Neuronal stem cell (in vitro differentiated cells): Measurements from ENCODE around the gene GAGE10.

Experiments
- DNase-seq: peaks from one replicate; pipeline ENCODE4 v3.0.0-alpha.2; 2013; ENCODE audit warnings: low spot score
- H2AFZ ChIP-seq: one replicate; pipeline ENCODE4 v1.6.1; 2013; ENCODE audit warnings: mild to moderate bottlenecking, low read length, inconsistent platforms
- H2AK5ac ChIP-seq: 2 replicates; pipeline ENCODE4 v1.6.1; 2013; ENCODE audit warnings: low read depth, mild to moderate bottlenecking, inconsistent platforms, low read length, moderate library complexity, mixed read lengths
- H2BK120ac ChIP-seq: 2 replicates; pipeline ENCODE4 v1.6.1; 2013; ENCODE audit warnings: low read depth, mild to moderate bottlenecking, inconsistent platforms, low read length, moderate library complexity, mixed read lengths
- H2BK12ac ChIP-seq: one replicate; pipeline ENCODE4 v1.6.1; 2013; ENCODE audit warnings: low read length, inconsistent platforms
- H2BK15ac ChIP-seq: 2 replicates; pipeline ENCODE4 v1.6.1; 2013; ENCODE audit warnings: mild to moderate bottlenecking, low read length, inconsistent platforms, mixed read lengths
- H2BK5ac ChIP-seq: one replicate; pipeline ENCODE4 v1.6.1; 2013; ENCODE audit warnings: inconsistent platforms, mild to moderate bottlenecking, low read length, moderate library complexity
- H3K14ac ChIP-seq: one replicate; pipeline ENCODE4 v1.6.1; 2013; ENCODE audit warnings: low read length, inconsistent platforms
- H3K18ac ChIP-seq: 2 replicates; pipeline ENCODE4 v1.6.1; 2013; ENCODE audit warnings: low read length, inconsistent platforms
- H3K23ac ChIP-seq: 2 replicates; pipeline ENCODE4 v1.6.1; 2013; ENCODE audit warnings: low read depth, mild to moderate bottlenecking, mixed read lengths, low read length, inconsistent platforms; ENCODE audit not compliant: poor library complexity
- H3K27ac ChIP-seq: replicated peaks from 3 replicates; pipeline ENCODE4 v1.5.1; 2013; ENCODE audit warnings: low read length, inconsistent platforms
- H3K27me3 ChIP-seq, 3 experiments: 2 replicates each; pipeline ENCODE4 v1.6.1; 2013; ENCODE audit warnings: low read length in 3 of 3, mild to moderate bottlenecking in 2 of 3, inconsistent platforms in 1 of 3, low read depth in 1 of 3, mixed read lengths in 1 of 3, moderate library complexity in 1 of 3; ENCODE audit not compliant: control insufficient read depth in 3 of 3, insufficient read depth in 3 of 3
- H3K36me3 ChIP-seq, 2 donors: replicated peaks in 1 of 2; 2 replicates each; pipeline ENCODE4 v1.6.1; 2013; ENCODE audit warnings: low read length in 2 of 2; ENCODE audit not compliant: control insufficient read depth in 2 of 2, insufficient read depth in 2 of 2
- H3K4ac ChIP-seq: 2 replicates; pipeline ENCODE4 v1.6.1; 2013; ENCODE audit warnings: inconsistent platforms, mild to moderate bottlenecking, low read length, moderate library complexity
- H3K4me1 ChIP-seq, 2 donors: 1 replicate in 1 of 2; 2 replicates in 1 of 2; pipeline ENCODE4 v1.6.1; 2013; ENCODE audit warnings: low read length in 2 of 2, low read depth in 1 of 2; ENCODE audit not compliant: control insufficient read depth in 2 of 2, insufficient read depth in 1 of 2
- H3K4me2 ChIP-seq: one replicate; pipeline ENCODE4 v1.6.1; 2013; ENCODE audit warnings: mild to moderate bottlenecking, low read length, inconsistent platforms; ENCODE audit not compliant: insufficient read depth, poor library complexity, severe bottlenecking
- H3K4me3 ChIP-seq, 2 donors: 2 replicates each; pipeline ENCODE4 v1.5.1; 2013; ENCODE audit warnings: low read length in 2 of 2, mild to moderate bottlenecking in 2 of 2, inconsistent platforms in 1 of 2, moderate library complexity in 1 of 2
- H3K79me1 ChIP-seq: one replicate; pipeline ENCODE4 v1.6.1; 2013; ENCODE audit warnings: low read depth, mild to moderate bottlenecking, inconsistent platforms, low read length, moderate library complexity
- H3K9ac ChIP-seq: one replicate; pipeline ENCODE4 v1.6.1; 2013; ENCODE audit warnings: mild to moderate bottlenecking, low read depth, low read length, inconsistent platforms; ENCODE audit not compliant: poor library complexity
- H3K9me3 ChIP-seq, 2 donors: replicated peaks in 1 of 2; 2 replicates each; pipeline versions ENCODE3 to v1.6.1; 2013; ENCODE audit warnings: low read length in 2 of 2, mild to moderate bottlenecking in 2 of 2, inconsistent platforms in 1 of 2, low read depth in 1 of 2, mixed read lengths in 1 of 2, moderate library complexity in 1 of 2; ENCODE audit not compliant: control insufficient read depth in 2 of 2, insufficient read depth in 1 of 2
- H4K8ac ChIP-seq: one replicate; pipeline ENCODE4 v1.6.1; 2013; ENCODE audit warnings: low read depth, mild to moderate bottlenecking, inconsistent platforms, low read length, moderate library complexity
- H4K91ac ChIP-seq: one replicate; pipeline ENCODE4 v1.6.1; 2013; ENCODE audit warnings: low read length, low read depth, mild to moderate bottlenecking, inconsistent platforms; ENCODE audit not compliant: poor library complexity
- WGBS, 2 donors: extraction: QIAGEN DNeasy Blood & Tissue Kit; methylation state at CpG; one replicate each; pipeline ENCODE4 v1.1.7; 2013; ENCODE audit warnings: missing lambda C conversion rate in 2 of 2, mixed read lengths in 1 of 2; ENCODE audit not compliant: insufficient read length in 2 of 2, insufficient replicate concordance in 1 of 2; ENCODE audit errors: extremely low coverage in 2 of 2; 5-methylcytosine and 5-hydroxymethylcytosine counted together

Gene GAGE10

GRCh38 chrX:49272421-49272820, 31.0 kb upstream of the GAGE10 start:
- H2BK120ac ChIP-seq = no peak overlapping the region
- DNase-seq = no peak
- whole genome bisulfite sequencing, 2 donors = no CpG with 5 or more reads among the region's 6 CpGs
- H2BK5ac ChIP-seq = no peak overlapping the region
- H3K4me2 ChIP-seq = no peak overlapping the region
- H4K8ac ChIP-seq = no peak overlapping the region
- H4K91ac ChIP-seq = no peak overlapping the region
- H3K4me3 ChIP-seq = no peak overlapping the region
- no peaks in the 10 kb centered on the region for H3K27me3 ChIP-seq
- no peak overlapping the region for H3K18ac ChIP-seq
- H2BK12ac ChIP-seq = no peak overlapping the region
- no peak overlapping the region for H3K23ac ChIP-seq
- peaks cover 16% of the 10 kb centered on the region for H3K79me1 ChIP-seq
- peaks cover 0 to 10% of the 10 kb centered on the region in 2 donors for H3K4me1 ChIP-seq
- H3K9ac ChIP-seq = no peak overlapping the region
- H3K14ac ChIP-seq = no peak overlapping the region
- H3K4ac ChIP-seq = no peak overlapping the region
- H2AFZ ChIP-seq = no peak overlapping the region
- H3K27ac ChIP-seq = no peak overlapping the region
- peaks cover 7 to 19% of the 10 kb centered on the region in 2 donors for H3K36me3 ChIP-seq
- H2AK5ac ChIP-seq = no peak overlapping the region
- no peak overlapping the region for H2BK15ac ChIP-seq
- no peaks in the 10 kb centered on the region for H3K9me3 ChIP-seq

GRCh38 chrX:49273181-49273727, 30.2 kb upstream of the GAGE10 start:
- no peak overlapping the region for H4K8ac ChIP-seq
- H2BK120ac ChIP-seq = no peak overlapping the region
- no peak overlapping the region for H2BK5ac ChIP-seq
- H3K23ac ChIP-seq = no peak overlapping the region
- no CpG with 5 or more reads among the region's 8 CpGs for WGBS, 2 donors
- H2BK12ac ChIP-seq = no peak overlapping the region
- H3K14ac ChIP-seq = no peak overlapping the region
- peaks cover 0 to 9% of the 10 kb centered on the region in 2 donors for H3K4me1 ChIP-seq
- H3K4me2 ChIP-seq = no peak overlapping the region
- no peak overlapping the region for H3K27ac ChIP-seq
- no peak overlapping the region for H4K91ac ChIP-seq
- no peaks in the 10 kb centered on the region for H3K9me3 ChIP-seq
- H3K18ac ChIP-seq = no peak overlapping the region
- H2AK5ac ChIP-seq = no peak overlapping the region
- peaks cover 7 to 19% of the 10 kb centered on the region in 2 donors for H3K36me3 ChIP-seq
- H3K79me1 ChIP-seq = peaks cover 16% of the 10 kb centered on the region
- no peak overlapping the region for H3K4ac ChIP-seq
- no peak overlapping the region for H2BK15ac ChIP-seq
- DNase-seq = no peak
- no peak overlapping the region for H2AFZ ChIP-seq
- no peaks in the 10 kb centered on the region for H3K27me3 ChIP-seq
- no peak overlapping the region for H3K9ac ChIP-seq
- H3K4me3 ChIP-seq = no peak overlapping the region

- Histone ChIP-seq H3K27ac (no peak overlapping the region), H3K14ac (no peak overlapping the region), H3K9me3 (no peaks in the 10 kb centered on the region), H2BK15ac (no peak overlapping the region), H2BK5ac (no peak overlapping the region), H2BK120ac (no peak overlapping the region), H3K4me1 (peaks cover 0 to 6% of the 10 kb centered on the region in 2 donors), H2AK5ac (no peak overlapping the region), H3K4me3 (no peak overlapping the region), H3K4ac (no peak overlapping the region), H3K36me3 (peaks cover 7 to 13% of the 10 kb centered on the region in 2 donors), H2BK12ac (no peak overlapping the region), H3K18ac (no peak overlapping the region), H3K4me2 (no peak overlapping the region), H2AFZ (no peak overlapping the region), H3K27me3 (no peaks in the 10 kb centered on the region), H3K23ac (no peak overlapping the region), H3K79me1 (peaks cover 13% of the 10 kb centered on the region), H4K91ac (no peak overlapping the region), H3K9ac (no peak overlapping the region), H4K8ac (no peak overlapping the region)
- DNase-seq = no peak
- WGBS, 2 donors = no CpG with 5 or more reads among the region's 1 CpG
These were observed 27.2 kb upstream of the GAGE10 start for GRCh38 chrX:49276207-49276606.

GRCh38 chrX:49276671-49277534, 26.5 kb upstream of the GAGE10 start:
- no peak for DNase-seq
- Histone ChIP-seq H4K8ac (no peak overlapping the region), H3K14ac (no peak overlapping the region), H3K4me3 (no peak overlapping the region), H2BK15ac (no peak overlapping the region), H3K4ac (no peak overlapping the region), H3K27ac (no peak overlapping the region), H4K91ac (no peak overlapping the region), H3K27me3 (no peaks in the 10 kb centered on the region), H3K36me3 (peaks cover 7 to 8% of the 10 kb centered on the region in 2 donors), H3K79me1 (peaks cover 10% of the 10 kb centered on the region), H2BK5ac (no peak overlapping the region), H3K9ac (no peak overlapping the region), H3K4me1 (peaks cover 0 to 4% of the 10 kb centered on the region in 2 donors), H2AFZ (no peak overlapping the region), H3K4me2 (no peak overlapping the region), H2BK12ac (no peak overlapping the region), H2AK5ac (no peak overlapping the region), H2BK120ac (no peak overlapping the region), H3K9me3 (no peaks in the 10 kb centered on the region), H3K23ac (no peak overlapping the region), H3K18ac (no peak overlapping the region)
- no CpG with 5 or more reads among the region's 19 CpGs for WGBS, 2 donors
